ENCODE results near the gene SSNA1.

SSNA1 gene

GRCh38 chr9:137159105-137160053 is 29.1 kb upstream of the SSNA1 start:
- no peak overlapping the region for H4K8ac ChIP-seq (ENCODE audit: low read depth, low read length)
- H3K27me3 ChIP-seq (ENCODE audit: control insufficient read depth in 3 of 3, insufficient read depth in 3 of 3, low read depth in 1 of 3, low read length in 3 of 3): peaks cover 27 to 92% (median 91%) of the 10 kb centered on the region in 3 experiments
- no peak overlapping the region for H3K4ac ChIP-seq (ENCODE audit: low read length)
- no peak overlapping the region for H3K9ac ChIP-seq (ENCODE audit: low read depth, low read length, poor library complexity)
- H2BK120ac ChIP-seq (ENCODE audit: low read depth, low read length): no peak overlapping the region
- WGBS, 2 donors (ENCODE audit: extremely low coverage in 2 of 2, insufficient read length in 2 of 2, insufficient replicate concordance in 1 of 2): no CpG with 5 or more reads among the region's 14 CpGs
- peak overlapping the region in 1 of 2 donors; percentile 45 for H3K4me3 ChIP-seq (ENCODE audit: low read length in 2 of 2)
- peaks cover 8% of the 10 kb centered on the region in 2 donors for H3K4me1 ChIP-seq (ENCODE audit: control insufficient read depth in 2 of 2, insufficient read depth in 1 of 2, low read depth in 1 of 2, low read length in 2 of 2)
- H4K91ac ChIP-seq (ENCODE audit: low read depth, low read length, poor library complexity): no peak overlapping the region
- H2AFZ ChIP-seq (ENCODE audit: low read length): no peak overlapping the region
- H3K18ac ChIP-seq (ENCODE audit: low read length): no peak overlapping the region
- H3K14ac ChIP-seq (ENCODE audit: low read length): no peak overlapping the region
- no peak overlapping the region for H3K27ac ChIP-seq (replicated peaks; ENCODE audit: low read length)
- no peaks in the 10 kb centered on the region for H3K36me3 ChIP-seq (replicated peaks in 1 of 2; ENCODE audit: control insufficient read depth in 2 of 2, insufficient read depth in 2 of 2, low read length in 2 of 2)
- DNase-seq (ENCODE audit: low spot score): no peak
- H3K23ac ChIP-seq (ENCODE audit: low read depth, low read length, poor library complexity): peak overlapping the region; percentile 65
- no peak overlapping the region for H2BK15ac ChIP-seq (ENCODE audit: low read length)
- peaks cover 0 to 9% of the 10 kb centered on the region in 2 donors for H3K9me3 ChIP-seq (replicated peaks in 1 of 2; ENCODE audit: control insufficient read depth in 2 of 2, insufficient read depth in 1 of 2, low read depth in 1 of 2, low read length in 2 of 2)
- peaks cover 3% of the 10 kb centered on the region for H3K79me1 ChIP-seq (ENCODE audit: low read depth, low read length)
- no peak overlapping the region for H3K4me2 ChIP-seq (ENCODE audit: insufficient read depth, low read length, poor library complexity, severe bottlenecking)
- H2AK5ac ChIP-seq (ENCODE audit: low read depth, low read length): no peak overlapping the region
- no peak overlapping the region for H2BK5ac ChIP-seq (ENCODE audit: low read length)
- H2BK12ac ChIP-seq (ENCODE audit: low read length): no peak overlapping the region

GRCh38 chr9:137160054-137160425 is 28.4 kb upstream of the SSNA1 start:
- H4K8ac ChIP-seq (ENCODE audit: low read depth, low read length): peak overlapping the region; percentile 17
- H2BK5ac ChIP-seq (ENCODE audit: low read length): no peak overlapping the region
- H3K9me3 ChIP-seq (replicated peaks in 1 of 2; ENCODE audit: control insufficient read depth in 2 of 2, insufficient read depth in 1 of 2, low read depth in 1 of 2, low read length in 2 of 2): peaks cover 0 to 9% of the 10 kb centered on the region in 2 donors
- H3K79me1 ChIP-seq (ENCODE audit: low read depth, low read length): peaks cover 3% of the 10 kb centered on the region
- peaks cover 8% of the 10 kb centered on the region in 2 donors for H3K4me1 ChIP-seq (ENCODE audit: control insufficient read depth in 2 of 2, insufficient read depth in 1 of 2, low read depth in 1 of 2, low read length in 2 of 2)
- peaks cover 27 to 93% (median 92%) of the 10 kb centered on the region in 3 experiments for H3K27me3 ChIP-seq (ENCODE audit: control insufficient read depth in 3 of 3, insufficient read depth in 3 of 3, low read depth in 1 of 3, low read length in 3 of 3)
- H3K4ac ChIP-seq (ENCODE audit: low read length): no peak overlapping the region
- H3K36me3 ChIP-seq (replicated peaks in 1 of 2; ENCODE audit: control insufficient read depth in 2 of 2, insufficient read depth in 2 of 2, low read length in 2 of 2): no peaks in the 10 kb centered on the region
- H3K14ac ChIP-seq (ENCODE audit: low read length): no peak overlapping the region
- no peak overlapping the region for H4K91ac ChIP-seq (ENCODE audit: low read depth, low read length, poor library complexity)
- no peak overlapping the region for H2BK15ac ChIP-seq (ENCODE audit: low read length)
- no peak overlapping the region for H2BK12ac ChIP-seq (ENCODE audit: low read length)
- no peak overlapping the region for H2AFZ ChIP-seq (ENCODE audit: low read length)
- H2BK120ac ChIP-seq (ENCODE audit: low read depth, low read length): no peak overlapping the region
- DNase-seq (ENCODE audit: low spot score): no peak
- H3K9ac ChIP-seq (ENCODE audit: low read depth, low read length, poor library complexity): no peak overlapping the region
- no CpG with 5 or more reads among the region's 17 CpGs for WGBS, 2 donors (ENCODE audit: extremely low coverage in 2 of 2, insufficient read length in 2 of 2, insufficient replicate concordance in 1 of 2)
- H3K4me3 ChIP-seq (ENCODE audit: low read length in 2 of 2): no peak overlapping the region
- peak overlapping the region; percentile 65 for H3K23ac ChIP-seq (ENCODE audit: low read depth, low read length, poor library complexity)
- no peak overlapping the region for H3K4me2 ChIP-seq (ENCODE audit: insufficient read depth, low read length, poor library complexity, severe bottlenecking)
- no peak overlapping the region for H3K18ac ChIP-seq (ENCODE audit: low read length)
- H3K27ac ChIP-seq (replicated peaks; ENCODE audit: low read length): no peak overlapping the region
- no peak overlapping the region for H2AK5ac ChIP-seq (ENCODE audit: low read depth, low read length)

- Histone ChIP-seq H3K36me3 (replicated peaks in 1 of 2; ENCODE audit: control insufficient read depth in 2 of 2, insufficient read depth in 2 of 2, low read length in 2 of 2) (no peaks in the 10 kb centered on the region), H3K14ac (ENCODE audit: low read length) (peak overlapping the region; percentile 94), H2AFZ (ENCODE audit: low read length) (no peak overlapping the region), H4K91ac (ENCODE audit: low read depth, low read length, poor library complexity) (no peak overlapping the region), H3K27ac (replicated peaks; ENCODE audit: low read length) (no peak overlapping the region), H3K18ac (ENCODE audit: low read length) (peak overlapping the region; percentile 64), H2BK120ac (ENCODE audit: low read depth, low read length) (no peak overlapping the region), H2AK5ac (ENCODE audit: low read depth, low read length) (no peak overlapping the region), H2BK15ac (ENCODE audit: low read length) (no peak overlapping the region), H2BK12ac (ENCODE audit: low read length) (no peak overlapping the region), H3K4me2 (ENCODE audit: insufficient read depth, low read length, poor library complexity, severe bottlenecking) (no peak overlapping the region), H3K9ac (ENCODE audit: low read depth, low read length, poor library complexity) (peak overlapping the region; percentile 60), H3K79me1 (ENCODE audit: low read depth, low read length) (peaks cover 3% of the 10 kb centered on the region), H3K4ac (ENCODE audit: low read length) (no peak overlapping the region), H3K27me3 (ENCODE audit: control insufficient read depth in 3 of 3, insufficient read depth in 3 of 3, low read depth in 1 of 3, low read length in 3 of 3) (peaks cover 27 to 92% (median 91%) of the 10 kb centered on the region in 3 experiments), H3K4me1 (ENCODE audit: control insufficient read depth in 2 of 2, insufficient read depth in 1 of 2, low read depth in 1 of 2, low read length in 2 of 2) (peaks cover 8% of the 10 kb centered on the region in 2 donors), H3K9me3 (replicated peaks in 1 of 2; ENCODE audit: control insufficient read depth in 2 of 2, insufficient read depth in 1 of 2, low read depth in 1 of 2, low read length in 2 of 2) (peaks cover 0 to 9% of the 10 kb centered on the region in 2 donors), H2BK5ac (ENCODE audit: low read length) (no peak overlapping the region), H3K4me3 (ENCODE audit: low read length in 2 of 2) (no peak overlapping the region), H4K8ac (ENCODE audit: low read depth, low read length) (no peak overlapping the region), H3K23ac (ENCODE audit: low read depth, low read length, poor library complexity) (peak overlapping the region; percentile 98)
- no peak for DNase-seq (ENCODE audit: low spot score)
- WGBS, 2 donors (ENCODE audit: extremely low coverage in 2 of 2, insufficient read length in 2 of 2, insufficient replicate concordance in 1 of 2): no CpG with 5 or more reads among the region's 56 CpGs
Observed at GRCh38 chr9:137160716-137161557, 27.5 kb upstream of the SSNA1 start.
